Neural cell (in vitro differentiated cells): Measurements from ENCODE around the gene EIF4H.

ENCODE experiments used
- EP300 ChIP-seq: fragments of 450-650 bp; conservative IDR thresholded peaks from 2 replicates; pipeline ENCODE4 v1.6.1; 2014; ENCODE audit warnings: antibody characterized with exemption, mild to moderate bottlenecking, moderate library complexity; ENCODE audit not compliant: poor library complexity, severe bottlenecking
- EZH2 ChIP-seq: fragments of 200-600, 300-800 bp; shearing (Covaris generic), sonication (generic); IDR thresholded peaks from 2 replicates; pipeline ENCODE4 v1.6.1; 2014; ENCODE audit warnings: antibody characterized with exemption, low read length, borderline replicate concordance, mild to moderate bottlenecking; ENCODE audit not compliant: insufficient read depth, poor library complexity, severe bottlenecking
- MXI1 ChIP-seq: fragments of 450-650 bp; conservative IDR thresholded peaks from 2 replicates; pipeline ENCODE4 v1.6.1; 2014; ENCODE audit warnings: antibody characterized with exemption, mild to moderate bottlenecking; ENCODE audit not compliant: poor library complexity, severe bottlenecking
- POLR2AphosphoS5 ChIP-seq: IDR thresholded peaks from 2 replicates; pipeline ENCODE4 v1.6.1; 2012
- RAD21 ChIP-seq: fragments of 450-650 bp; conservative IDR thresholded peaks from 2 replicates; pipeline ENCODE4 v1.6.1; 2014; ENCODE audit warnings: antibody characterized with exemption, mild to moderate bottlenecking, moderate library complexity
- SMC3 ChIP-seq: fragments of 450-650 bp; conservative IDR thresholded peaks from 2 replicates; pipeline ENCODE4 v1.6.1; 2014; ENCODE audit warnings: antibody characterized with exemption, mild to moderate bottlenecking, moderate library complexity; ENCODE audit not compliant: poor library complexity
- TAF1 ChIP-seq: IDR thresholded peaks from 2 replicates; pipeline ENCODE4 v1.6.1; 2012; ENCODE audit warnings: low read depth
- TF ChIP-seq, protein P1 (sequence below): fragments of 450-650 bp; IDR thresholded peaks from 2 replicates; pipeline ENCODE4 v1.5.1; 2014; ENCODE audit warnings: antibody characterized with exemption, mild to moderate bottlenecking, moderate library complexity; ENCODE audit not compliant: poor library complexity, severe bottlenecking
- TF ChIP-seq, protein P2 (sequence below): IDR thresholded peaks from 2 replicates; pipeline ENCODE4 v1.6.1; 2012; ENCODE audit warnings: borderline replicate concordance

DNA sequence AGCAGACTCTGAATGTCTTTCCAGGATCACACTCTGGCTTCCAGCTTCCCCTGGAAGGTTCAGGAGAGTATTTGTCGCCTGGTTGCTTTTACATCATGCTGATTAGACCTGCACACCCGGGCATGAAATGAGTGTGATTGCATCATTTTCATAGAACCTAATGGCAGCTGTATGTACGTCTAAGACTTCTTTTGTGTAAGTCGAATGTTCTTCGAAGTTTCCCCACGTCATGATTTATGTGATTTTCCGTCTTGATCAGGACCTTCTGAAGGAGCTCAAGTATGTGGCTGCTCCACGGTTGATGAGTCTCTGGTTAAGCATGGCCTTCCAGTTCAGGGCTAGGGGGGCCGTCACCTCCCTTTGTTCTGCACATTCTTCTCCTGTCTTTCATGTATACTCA lies 4.5 kb downstream of the EIF4H start:
- TF ChIP-seq POLR2AphosphoS5 (no peak), EP300 (no peak), MXI1 (no peak), TAF1 (no peak), SMC3 (no peak), EZH2 (no peak), RAD21 (no peak)
- TF ChIP-seq, protein P1, sequence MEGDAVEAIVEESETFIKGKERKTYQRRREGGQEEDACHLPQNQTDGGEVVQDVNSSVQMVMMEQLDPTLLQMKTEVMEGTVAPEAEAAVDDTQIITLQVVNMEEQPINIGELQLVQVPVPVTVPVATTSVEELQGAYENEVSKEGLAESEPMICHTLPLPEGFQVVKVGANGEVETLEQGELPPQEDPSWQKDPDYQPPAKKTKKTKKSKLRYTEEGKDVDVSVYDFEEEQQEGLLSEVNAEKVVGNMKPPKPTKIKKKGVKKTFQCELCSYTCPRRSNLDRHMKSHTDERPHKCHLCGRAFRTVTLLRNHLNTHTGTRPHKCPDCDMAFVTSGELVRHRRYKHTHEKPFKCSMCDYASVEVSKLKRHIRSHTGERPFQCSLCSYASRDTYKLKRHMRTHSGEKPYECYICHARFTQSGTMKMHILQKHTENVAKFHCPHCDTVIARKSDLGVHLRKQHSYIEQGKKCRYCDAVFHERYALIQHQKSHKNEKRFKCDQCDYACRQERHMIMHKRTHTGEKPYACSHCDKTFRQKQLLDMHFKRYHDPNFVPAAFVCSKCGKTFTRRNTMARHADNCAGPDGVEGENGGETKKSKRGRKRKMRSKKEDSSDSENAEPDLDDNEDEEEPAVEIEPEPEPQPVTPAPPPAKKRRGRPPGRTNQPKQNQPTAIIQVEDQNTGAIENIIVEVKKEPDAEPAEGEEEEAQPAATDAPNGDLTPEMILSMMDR: no peak
- TF ChIP-seq, protein P2, sequence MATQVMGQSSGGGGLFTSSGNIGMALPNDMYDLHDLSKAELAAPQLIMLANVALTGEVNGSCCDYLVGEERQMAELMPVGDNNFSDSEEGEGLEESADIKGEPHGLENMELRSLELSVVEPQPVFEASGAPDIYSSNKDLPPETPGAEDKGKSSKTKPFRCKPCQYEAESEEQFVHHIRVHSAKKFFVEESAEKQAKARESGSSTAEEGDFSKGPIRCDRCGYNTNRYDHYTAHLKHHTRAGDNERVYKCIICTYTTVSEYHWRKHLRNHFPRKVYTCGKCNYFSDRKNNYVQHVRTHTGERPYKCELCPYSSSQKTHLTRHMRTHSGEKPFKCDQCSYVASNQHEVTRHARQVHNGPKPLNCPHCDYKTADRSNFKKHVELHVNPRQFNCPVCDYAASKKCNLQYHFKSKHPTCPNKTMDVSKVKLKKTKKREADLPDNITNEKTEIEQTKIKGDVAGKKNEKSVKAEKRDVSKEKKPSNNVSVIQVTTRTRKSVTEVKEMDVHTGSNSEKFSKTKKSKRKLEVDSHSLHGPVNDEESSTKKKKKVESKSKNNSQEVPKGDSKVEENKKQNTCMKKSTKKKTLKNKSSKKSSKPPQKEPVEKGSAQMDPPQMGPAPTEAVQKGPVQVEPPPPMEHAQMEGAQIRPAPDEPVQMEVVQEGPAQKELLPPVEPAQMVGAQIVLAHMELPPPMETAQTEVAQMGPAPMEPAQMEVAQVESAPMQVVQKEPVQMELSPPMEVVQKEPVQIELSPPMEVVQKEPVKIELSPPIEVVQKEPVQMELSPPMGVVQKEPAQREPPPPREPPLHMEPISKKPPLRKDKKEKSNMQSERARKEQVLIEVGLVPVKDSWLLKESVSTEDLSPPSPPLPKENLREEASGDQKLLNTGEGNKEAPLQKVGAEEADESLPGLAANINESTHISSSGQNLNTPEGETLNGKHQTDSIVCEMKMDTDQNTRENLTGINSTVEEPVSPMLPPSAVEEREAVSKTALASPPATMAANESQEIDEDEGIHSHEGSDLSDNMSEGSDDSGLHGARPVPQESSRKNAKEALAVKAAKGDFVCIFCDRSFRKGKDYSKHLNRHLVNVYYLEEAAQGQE: no peak
